ENCODE data around the gene CCDC197. TPM values are rescaled to one million over a fixed set of nuclear protein-coding genes. Genes with fewer than 3 reads are reported as not detected.

CCDC197 gene
- not detected in 2 replicates for total RNA-seq

DNA sequence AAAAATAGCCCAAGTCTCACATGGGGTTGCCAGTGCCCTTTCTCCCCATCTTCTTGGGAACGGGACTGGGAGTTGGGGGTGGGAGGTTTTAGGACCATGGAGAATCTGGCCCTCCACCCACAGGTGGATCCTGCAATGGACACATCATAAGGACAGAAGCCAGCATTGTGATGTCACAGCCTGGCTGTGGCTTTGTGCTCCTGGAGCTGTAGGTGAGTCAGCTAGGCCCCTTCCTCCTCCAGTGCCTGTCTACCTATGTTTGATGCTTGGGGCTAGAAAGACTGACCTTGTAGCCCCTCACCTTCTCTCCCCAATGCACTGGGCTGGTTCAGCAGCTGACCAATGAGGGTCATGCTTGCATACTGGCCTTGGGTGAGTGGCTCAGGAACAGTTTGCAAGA is at the start of gene CCDC197:
Gene CCDC197 (plus strand): TSS at position 220 of the 400 bp plus-strand sequence. CDS start 831 bp downstream, outside the sequence.

GRCh38 chr14:93976477-93977057 is 20.5 kb upstream of the CCDC197 start, which contains the start of gene ASB2:
Gene ASB2, minus strand, starts transcription at chr14:93976570. Its CDS starts 12,031 bp downstream, at chr14:93964539.

GRCh38 chr14:94026173-94026888 is 29.2 kb downstream of the CCDC197 start, which contains the start of gene OTUB2:
Gene OTUB2, plus strand, starts transcription at chr14:94026340. Its CDS starts 198 bp downstream, at chr14:94026538.

Small RNA genes within 50 kb of the gene (small RNA-seq; reads per million reads assigned to genes)
- not detected for gene MIR4506

Other genes with a start within 250 kb of the CCDC197 start
- not detected in 2 replicates for gene PRIMA1, start 208.8 kb upstream of the CCDC197 start, total RNA-seq
- gene FAM181A, start 70.0 kb upstream of the CCDC197 start, total RNA-seq, result not detected in 2 replicates
- gene ASB2, start 20.7 kb upstream of the CCDC197 start, total RNA-seq, result not detected in 2 replicates
- gene OTUB2, start 29.0 kb downstream of the CCDC197 start, total RNA-seq, result 1.6 and 2.3 TPM in 2 replicates
- 118 and 122 TPM in 2 replicates for gene DDX24, start 83.9 kb downstream of the CCDC197 start, total RNA-seq
- gene IFI27L1, start 84.0 kb downstream of the CCDC197 start, total RNA-seq, result 6.0 and 10.5 TPM in 2 replicates
- gene IFI27, start 113.4 kb downstream of the CCDC197 start, total RNA-seq, result 22.2 and 28.8 TPM in 2 replicates
- 11.8 and 13.4 TPM in 2 replicates for gene IFI27L2, start 132.3 kb downstream of the CCDC197 start, total RNA-seq
- gene PPP4R4, start 177.0 kb downstream of the CCDC197 start, total RNA-seq, result not detected in 2 replicates